Activated T-cell treated with anti-CD3 and anti-CD28 coated beads for 1 hour (primary cell): ENCODE data around the gene FBXO17.
A peak's percentile ranks its signal among the peaks of the same experiment; 100 is the strongest.
"Not testable (repeated sequence)": the region's sequence is repeated elsewhere in the genome, so short reads cannot be mapped to it uniquely, and the experiment has no call there.

Experiments
- DNase-seq: peaks from one replicate; pipeline ENCODE4 v3.0.0-alpha.2; 2020; ENCODE audit warnings: low read depth

The FBXO17 gene

GRCh38 chr19:38944981-38945506 lies 30.5 kb downstream of the FBXO17 start:
- DNase-seq = no peak

GRCh38 chr19:38942471-38943181 lies 32.9 kb downstream of the FBXO17 start:
- DNase-seq = no peak

- DNase-seq = no peak
Observed at GRCh38 chr19:38941979-38942378, 33.6 kb downstream of the FBXO17 start.

- not testable (repeated sequence) for DNase-seq
Observed at GRCh38 chr19:38941466-38941865, 34.1 kb downstream of the FBXO17 start.

- no peak for DNase-seq
Observed at GRCh38 chr19:38939957-38940356, 35.6 kb downstream of the FBXO17 start.

GRCh38 chr19:38933544-38933943 lies 42.0 kb downstream of the FBXO17 start:
- no peak for DNase-seq

- no peak for DNase-seq
Observed at GRCh38 chr19:38932425-38933179, 42.9 kb downstream of the FBXO17 start.

GRCh38 chr19:38931521-38931793 lies 44.1 kb downstream of the FBXO17 start:
- DNase-seq = no peak

- DNase-seq = peak; percentile 94
Observed at GRCh38 chr19:38930776-38931520, 44.6 kb downstream of the FBXO17 start, which contains the start of gene MRPS12. TSS of gene MRPS12 (plus strand) at chr19:38930944. CDS start at chr19:38931295, 351 bp downstream.

- DNase-seq = peak; percentile 89
Observed at GRCh38 chr19:38929929-38930775, 45.4 kb downstream of the FBXO17 start, which contains the start of gene SARS2. TSS of gene SARS2 (minus strand) at chr19:38930763. CDS start at chr19:38930736, 27 bp downstream.

GRCh38 chr19:38928391-38929001 lies 47.0 kb downstream of the FBXO17 start:
- no peak for DNase-seq

- no peak for DNase-seq
Observed at GRCh38 chr19:38924388-38924787, 51.2 kb downstream of the FBXO17 start.

- DNase-seq = no peak
Observed at GRCh38 chr19:38922482-38922881, 53.1 kb downstream of the FBXO17 start.

GRCh38 chr19:38921420-38922274 lies 53.9 kb downstream of the FBXO17 start:
- no peak for DNase-seq

GRCh38 chr19:38920602-38921419 lies 54.7 kb downstream of the FBXO17 start:
- no peak for DNase-seq

GRCh38 chr19:38919837-38920601 lies 55.5 kb downstream of the FBXO17 start:
- DNase-seq = no peak

GRCh38 chr19:38918526-38918925 lies 57.0 kb downstream of the FBXO17 start:
- no peak for DNase-seq

GRCh38 chr19:38917921-38918491 lies 57.5 kb downstream of the FBXO17 start:
- no peak for DNase-seq
